Stimulated activated CD4-positive, alpha-beta T cell treated with anti-CD3 and anti-CD28 coated beads, Interleukin-1b, Interleukin-23, amount 100 ng/mL, for 48 hours (primary cell): Measurements from ENCODE around the gene SMIM1.
A peak's percentile ranks its signal among the peaks of the same experiment; 100 is the strongest.
"Not testable (repeated sequence)": the region's sequence is repeated elsewhere in the genome, so short reads cannot be mapped to it uniquely, and the experiment has no call there.

Experiments
- DNase-seq: peaks from one replicate; pipeline ENCODE4 v3.0.0-alpha.2; 2020

Gene SMIM1

DNA sequence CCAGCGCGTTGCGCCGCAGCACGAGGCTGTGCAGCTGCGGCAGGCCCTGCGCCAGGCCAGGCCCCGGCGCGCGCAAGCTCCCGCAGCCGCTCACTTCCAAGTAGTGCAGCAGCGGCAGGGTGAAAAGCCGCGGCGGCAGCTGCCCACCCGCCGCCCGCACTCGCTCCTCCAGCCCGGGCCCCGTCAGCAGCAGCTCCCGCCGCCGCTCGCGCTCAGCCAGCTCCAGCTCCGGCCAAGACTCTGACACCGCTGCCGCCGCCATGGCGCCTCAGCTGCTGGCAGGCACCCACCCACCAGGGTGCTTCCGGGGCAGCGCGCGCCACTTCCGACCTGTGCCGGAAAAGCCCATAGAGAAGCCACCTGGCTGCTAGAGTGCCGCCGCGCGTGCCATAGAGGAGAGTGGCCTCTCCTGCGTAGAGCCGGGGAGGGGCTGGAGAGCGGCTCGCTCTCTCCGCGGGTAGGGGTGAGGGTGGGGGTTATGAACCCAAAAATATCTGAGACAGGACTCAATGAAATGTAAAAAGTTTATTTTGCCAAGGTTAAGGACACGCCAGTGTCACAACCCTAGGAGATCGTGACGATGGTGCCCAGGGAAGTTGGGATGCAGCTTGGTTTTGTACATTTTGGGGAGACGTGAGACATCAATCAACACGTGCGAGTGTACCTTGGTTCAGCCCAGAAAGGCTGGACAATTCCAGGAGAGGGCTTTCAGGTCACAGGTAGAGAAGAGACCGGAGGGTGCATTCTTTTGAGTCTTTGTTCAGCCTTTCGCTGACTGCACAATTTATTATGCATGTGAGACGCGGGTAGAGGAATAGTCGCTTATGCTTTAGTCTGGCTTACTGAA is 23.9 kb downstream of the SMIM1 start, which contains the start of gene LRRC47:
Gene LRRC47, minus strand, starts transcription at position 284 of the 847 bp plus-strand sequence. Its CDS starts 22 bp downstream, at position 262.
- DNase-seq, result peak; percentile 95

GRCh38 chr1:3799976-3800685 is 27.6 kb downstream of the SMIM1 start:
- no peak for DNase-seq

DNA sequence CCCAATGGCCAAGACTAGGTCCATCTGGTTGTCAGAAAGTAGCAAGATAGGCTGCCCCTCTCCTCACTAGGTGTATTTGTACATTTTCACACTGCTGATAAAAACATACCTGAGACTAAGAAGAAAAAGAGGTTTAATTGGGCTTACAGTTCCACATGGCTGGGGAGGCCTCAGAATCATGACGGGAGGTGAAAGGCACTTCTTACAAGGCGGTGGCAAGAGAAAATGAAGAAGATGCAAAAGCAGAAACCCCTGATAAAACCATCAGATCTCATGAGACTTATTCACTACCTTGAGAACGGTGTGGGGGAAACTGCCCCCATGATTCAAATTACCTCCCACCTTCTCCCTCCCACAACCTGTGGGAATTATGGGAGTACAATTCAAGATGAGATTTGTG is 28.2 kb downstream of the SMIM1 start:
- not testable (repeated sequence) for DNase-seq

DNA sequence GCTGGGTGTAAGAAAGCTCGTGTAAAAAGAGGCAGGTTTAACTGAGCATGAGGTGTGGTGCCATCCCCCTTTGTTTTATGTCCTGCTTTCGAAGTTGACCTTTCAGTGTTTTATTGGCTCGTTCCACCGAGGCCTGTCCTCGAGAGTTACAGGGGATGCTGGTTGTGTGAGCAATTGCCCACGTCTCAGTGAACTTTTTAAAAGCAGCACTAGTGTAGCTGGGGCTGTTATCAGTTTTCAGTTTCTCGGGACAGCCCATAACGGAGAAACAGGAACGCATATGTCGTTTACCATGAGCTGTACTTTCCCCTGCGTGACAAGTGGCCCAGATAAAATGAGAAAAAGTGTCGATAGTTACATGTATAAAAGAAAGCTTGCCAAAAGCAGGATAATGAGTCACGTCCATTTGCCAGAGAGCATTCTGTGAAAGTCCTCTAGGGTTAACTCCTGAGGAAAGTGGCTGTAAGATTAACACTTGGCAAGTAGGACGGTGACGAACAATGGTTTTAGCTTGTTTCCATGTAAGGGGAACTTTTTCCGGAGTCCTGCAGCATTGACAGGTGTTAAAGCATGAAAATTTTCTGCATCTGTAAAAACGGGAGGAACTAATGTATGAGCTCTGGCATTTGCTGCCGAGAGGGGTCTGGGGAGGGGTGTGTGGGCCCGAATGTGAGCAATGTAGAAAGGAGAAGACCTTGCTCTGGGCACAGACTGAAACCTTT is 31.5 kb downstream of the SMIM1 start:
- DNase-seq, result no peak

GRCh38 chr1:3804627-3804944 is 32.0 kb downstream of the SMIM1 start:
- DNase-seq, result not testable (repeated sequence)

DNA sequence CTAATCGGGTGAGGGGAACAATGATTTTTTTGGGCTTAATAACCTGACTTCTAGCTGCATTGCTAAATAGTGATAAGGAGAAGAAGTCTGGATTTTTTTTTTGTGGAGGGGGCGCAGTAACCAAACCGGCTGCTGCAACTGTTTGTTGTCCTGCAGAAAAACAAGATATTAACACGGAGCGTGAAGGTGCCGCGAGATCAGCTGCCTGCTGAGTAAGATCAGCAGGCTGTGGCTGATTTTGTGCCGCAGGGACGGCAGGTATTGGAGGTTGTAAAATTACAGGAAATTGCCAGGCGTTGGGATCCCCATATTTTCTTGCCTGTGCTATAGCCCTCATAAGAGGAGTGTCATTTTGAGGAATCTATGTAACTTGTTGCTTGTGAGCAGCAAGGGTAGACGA is 32.5 kb downstream of the SMIM1 start:
- no peak for DNase-seq

GRCh38 chr1:3807769-3808168 is 35.2 kb downstream of the SMIM1 start:
- DNase-seq, result no peak

DNA sequence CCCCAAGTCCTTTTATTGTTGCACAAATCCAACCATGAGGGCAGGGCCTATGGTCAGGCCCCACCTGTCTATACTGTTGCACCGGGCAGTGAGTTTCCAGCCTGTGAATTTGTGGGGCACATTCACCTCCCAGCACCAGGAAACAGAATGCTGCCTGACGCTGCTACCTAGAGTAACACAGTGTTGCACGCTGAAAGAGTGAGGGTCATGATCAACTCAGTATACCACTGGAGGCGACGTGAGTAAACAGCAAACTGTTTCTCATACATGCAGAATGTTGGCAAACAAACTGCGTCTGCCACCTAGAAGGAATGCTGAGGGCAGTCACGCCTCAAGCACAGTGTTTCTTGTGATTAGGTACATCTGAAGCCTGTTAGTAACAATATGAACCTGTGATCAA is 37.1 kb downstream of the SMIM1 start:
- no peak for DNase-seq

DNA sequence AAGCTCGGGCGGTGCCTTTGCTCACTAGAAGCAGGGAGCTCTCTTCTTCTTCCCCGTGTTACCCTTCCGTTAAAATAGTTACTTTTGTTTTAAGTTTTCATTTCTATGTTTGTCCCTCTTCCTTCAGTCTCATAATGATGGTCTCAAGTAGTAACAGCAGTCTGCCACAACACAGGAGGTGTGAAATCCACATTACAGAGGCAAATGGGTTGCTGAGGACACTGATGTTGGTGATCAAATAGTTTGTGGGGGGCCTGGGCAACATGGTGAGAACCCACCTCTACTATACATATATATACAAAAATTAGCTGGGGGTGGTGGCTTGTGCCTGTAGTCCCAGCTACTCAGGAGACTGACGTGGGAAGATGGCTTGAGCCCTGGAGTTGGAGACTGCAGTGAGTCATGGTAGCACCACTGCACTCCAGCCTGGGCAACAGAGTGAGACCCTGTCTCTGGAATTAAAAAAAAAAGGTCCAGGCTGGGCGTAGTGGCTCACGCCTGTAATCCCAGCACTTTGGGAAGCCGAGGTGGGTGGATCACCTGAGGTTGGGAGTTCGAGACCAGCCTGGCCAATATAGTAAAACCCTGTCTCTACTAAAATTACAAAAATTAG is 37.7 kb downstream of the SMIM1 start:
- not testable (repeated sequence) for DNase-seq

DNA sequence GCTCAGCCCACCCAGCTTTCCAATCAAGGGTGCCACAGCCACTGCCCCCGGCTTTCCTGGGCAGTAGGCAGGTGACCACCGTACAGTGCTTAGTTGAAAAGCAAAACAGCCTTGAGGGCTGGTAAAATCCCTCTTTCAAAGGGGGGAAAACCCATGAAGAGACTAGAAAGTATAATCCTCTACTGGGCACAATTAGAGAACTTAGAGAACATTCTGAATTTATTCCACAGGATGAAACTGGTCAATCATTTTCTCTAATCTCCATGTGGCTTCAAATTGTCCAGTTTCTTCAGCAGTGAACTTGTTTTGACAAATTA is 39.0 kb downstream of the SMIM1 start:
- no peak for DNase-seq

DNA sequence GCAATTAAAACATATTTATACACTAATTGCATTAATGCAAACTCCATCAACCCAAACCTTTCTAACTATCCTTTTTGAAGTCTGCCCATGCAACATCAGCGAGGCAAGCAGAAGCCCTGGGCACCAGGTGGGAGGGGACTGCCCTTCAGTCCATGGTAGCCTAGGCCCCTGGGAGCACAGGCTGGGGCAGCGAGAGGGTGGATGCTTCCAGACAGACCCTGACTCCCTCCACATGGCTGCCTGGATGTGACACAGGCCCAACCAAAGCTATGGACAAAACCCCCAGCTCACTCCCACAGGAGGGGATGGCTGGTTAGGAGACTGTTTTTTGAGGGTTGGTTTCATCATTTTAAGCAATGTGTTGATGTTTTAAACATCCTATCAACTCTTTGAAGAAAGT is 41.5 kb downstream of the SMIM1 start:
- DNase-seq, result no peak

- no peak for DNase-seq
These were observed 42.4 kb downstream of the SMIM1 start for GRCh38 chr1:3814771-3815561.

DNA sequence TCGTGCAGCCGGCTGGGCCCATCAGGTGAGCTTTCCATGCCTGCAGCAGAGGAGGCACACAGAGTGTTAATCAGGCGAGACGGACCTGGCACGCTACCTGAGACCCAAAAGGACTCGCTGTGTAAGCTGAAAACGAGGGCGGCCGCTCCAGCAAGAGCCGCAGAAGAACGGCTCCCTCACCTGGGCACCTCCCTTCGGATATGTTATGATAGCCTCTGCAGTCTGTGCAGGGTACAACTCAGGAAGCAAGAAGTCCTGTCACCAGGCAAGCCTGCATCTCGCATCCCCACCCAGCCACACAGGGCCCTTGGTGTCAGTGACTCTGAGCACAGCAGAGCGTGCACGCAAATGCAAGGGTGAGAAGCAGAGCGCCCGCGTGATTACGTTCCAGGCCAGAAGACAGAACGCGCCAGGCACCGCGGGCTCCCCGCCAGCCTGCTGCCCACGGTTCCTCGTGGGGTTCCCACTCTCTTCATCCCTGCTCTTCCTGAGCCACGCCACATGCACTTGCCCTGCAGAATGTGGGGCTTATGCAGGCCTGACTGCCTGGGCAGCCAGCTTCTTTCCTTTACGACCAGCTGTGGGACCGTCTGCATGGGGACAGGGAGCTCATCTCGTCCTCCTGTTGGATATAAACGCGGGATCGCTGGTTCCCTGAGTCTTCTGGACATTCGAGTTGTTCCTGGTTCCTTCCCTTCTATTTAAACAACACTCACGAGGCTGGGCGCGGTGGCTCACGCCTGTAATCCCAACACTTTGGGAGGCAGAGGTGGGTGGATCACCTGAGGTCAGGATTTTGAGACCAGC is 44.0 kb downstream of the SMIM1 start:
- no peak for DNase-seq

DNA sequence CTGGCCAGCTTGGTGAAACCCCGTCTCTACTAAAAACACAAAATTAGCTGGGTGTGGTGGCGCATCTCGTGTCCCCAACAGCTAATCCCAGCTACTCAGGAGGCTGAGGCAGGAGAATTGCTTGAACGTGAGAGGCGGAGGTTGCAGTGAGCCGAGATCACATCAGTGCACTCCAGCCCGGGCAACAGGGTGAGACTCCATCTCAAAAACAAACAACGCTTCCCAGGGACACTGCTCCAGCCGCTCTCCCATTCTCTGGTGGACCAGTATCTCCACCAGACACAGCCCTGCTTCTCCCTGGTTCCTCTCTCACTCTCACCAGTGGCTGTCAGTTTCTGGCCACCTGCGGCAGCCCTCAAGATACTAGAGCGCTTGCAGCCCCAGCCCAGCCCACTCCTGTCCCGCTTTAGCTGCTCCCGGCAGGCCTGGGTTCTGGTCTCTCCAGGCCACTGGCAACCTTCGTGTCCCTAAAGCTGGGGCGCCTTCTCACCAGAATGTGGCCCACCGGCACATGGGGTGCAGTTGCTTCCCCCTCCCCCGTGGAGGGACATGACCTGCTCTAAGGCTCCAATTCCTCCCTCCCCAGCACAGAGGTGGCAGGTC is 44.7 kb downstream of the SMIM1 start:
- DNase-seq, result no peak

DNA sequence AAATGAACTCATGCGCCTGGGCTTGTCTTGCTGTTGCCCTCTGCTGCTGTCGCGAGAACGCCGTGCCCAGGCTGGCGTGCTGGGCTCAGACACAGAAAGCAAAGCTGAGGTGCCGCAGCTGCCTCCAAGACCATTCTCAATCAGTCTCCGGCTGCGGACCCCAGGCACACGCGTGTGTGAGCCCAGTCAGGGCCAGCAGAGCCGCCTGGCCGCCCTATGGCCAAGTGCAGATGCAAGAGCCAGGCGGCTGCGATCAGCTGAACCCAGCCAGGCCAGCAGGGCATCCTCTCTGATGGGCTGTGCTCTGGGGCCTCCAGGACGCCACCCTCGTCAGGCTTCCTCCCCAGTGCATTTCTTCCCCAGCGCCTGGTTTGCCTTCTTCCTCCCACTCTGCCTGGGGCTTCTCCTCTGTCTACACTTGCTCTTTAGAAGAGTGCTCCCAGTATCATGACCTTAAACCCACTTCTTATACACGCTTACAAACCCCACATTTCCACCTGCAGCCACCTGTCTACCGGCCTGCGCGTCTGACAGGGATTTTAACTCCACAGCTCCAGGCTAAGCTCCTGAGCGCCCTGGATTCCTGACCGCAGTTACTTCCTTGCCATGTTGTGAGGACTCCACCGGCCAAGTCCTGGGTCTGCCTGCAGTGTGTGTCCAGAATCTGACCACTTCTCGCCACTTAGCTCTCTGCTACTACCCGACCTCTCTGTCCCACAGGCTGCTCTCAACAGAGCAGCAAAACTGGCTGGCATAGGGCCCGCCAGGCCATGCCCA is 45.5 kb downstream of the SMIM1 start:
- no peak for DNase-seq

DNA sequence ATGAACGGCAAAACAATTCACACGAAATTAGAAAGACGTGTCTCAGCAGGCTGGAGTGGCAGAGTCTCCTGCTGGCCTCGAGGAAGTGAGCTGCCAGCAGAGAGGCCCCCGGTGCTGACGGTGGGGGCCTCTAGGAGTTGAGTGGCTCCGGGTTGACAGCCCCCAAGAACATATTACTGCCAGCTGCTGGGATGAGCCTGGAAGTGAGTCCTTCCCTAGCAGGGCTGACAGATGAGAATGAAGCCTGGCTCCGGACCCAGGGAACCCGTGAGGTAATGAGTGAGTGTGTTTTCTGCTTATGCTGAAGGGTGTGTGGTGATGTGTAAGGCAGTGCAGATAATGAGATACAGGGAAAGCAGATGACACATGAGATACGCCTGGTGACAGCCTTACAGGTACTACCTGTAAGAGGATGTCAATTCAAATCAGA is 47.2 kb downstream of the SMIM1 start:
- DNase-seq, result no peak

DNA sequence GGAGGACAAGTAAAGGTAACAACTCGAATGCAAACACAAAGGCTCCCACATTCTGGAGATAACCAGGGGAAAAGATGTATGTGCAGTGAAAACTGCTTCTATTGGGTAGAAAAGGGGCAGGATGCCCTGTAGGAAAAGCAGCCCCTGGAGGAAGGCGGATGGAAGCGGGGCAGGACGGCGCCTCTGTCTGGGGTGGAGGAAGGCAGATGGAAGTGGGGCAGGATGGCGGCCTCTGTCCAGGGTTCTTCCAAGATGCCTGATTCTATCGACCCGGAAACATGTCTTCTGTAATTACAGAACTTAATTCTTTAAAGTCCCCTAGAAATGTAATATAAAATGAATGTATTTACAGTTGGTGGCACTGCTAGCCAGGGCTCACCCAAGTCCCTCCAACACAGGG is 47.8 kb downstream of the SMIM1 start:
- DNase-seq, result no peak

DNA sequence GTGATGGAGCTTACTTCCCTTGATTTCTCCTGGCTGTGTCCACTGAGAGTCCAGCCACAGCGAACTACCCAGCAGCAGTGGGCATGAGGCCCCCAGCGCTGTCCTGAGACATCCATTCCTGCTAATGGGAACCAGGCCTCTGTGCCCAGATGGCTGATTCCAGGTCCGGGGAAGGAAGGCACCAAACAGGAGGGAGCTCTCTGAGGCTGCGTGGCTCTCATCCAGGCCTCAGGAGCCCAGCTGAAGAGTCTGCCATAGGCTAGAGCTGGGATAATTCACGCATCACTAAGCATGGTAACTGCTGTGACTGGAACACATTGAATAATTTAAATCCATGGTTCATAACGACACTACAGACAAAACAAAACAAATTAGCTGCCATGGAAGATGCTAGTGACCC is 48.5 kb downstream of the SMIM1 start:
- DNase-seq, result no peak

GRCh38 chr1:3821447-3821846 is 48.9 kb downstream of the SMIM1 start:
- DNase-seq, result no peak

DNA sequence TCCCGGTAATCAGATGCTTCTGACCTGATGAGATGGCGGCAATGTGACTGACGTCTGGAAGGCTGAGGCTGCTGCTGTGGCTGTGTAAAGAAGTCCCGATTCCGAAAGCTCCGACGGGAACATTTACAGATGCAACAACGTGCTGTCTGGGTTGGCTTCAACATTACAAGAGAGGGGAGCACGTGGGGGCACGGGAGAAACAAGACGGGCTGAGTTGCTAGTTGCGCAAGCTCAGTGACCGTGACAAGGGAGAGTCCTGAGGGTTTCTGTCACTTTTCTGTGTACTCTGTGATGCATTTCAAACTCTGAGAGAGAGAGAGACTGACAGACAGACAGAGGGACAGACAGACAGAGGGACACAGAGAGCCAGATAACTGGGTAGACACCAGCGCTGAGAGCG is 49.4 kb downstream of the SMIM1 start:
- no peak for DNase-seq
